Measurements from ENCODE around the gene GRIN2A.

DNA sequence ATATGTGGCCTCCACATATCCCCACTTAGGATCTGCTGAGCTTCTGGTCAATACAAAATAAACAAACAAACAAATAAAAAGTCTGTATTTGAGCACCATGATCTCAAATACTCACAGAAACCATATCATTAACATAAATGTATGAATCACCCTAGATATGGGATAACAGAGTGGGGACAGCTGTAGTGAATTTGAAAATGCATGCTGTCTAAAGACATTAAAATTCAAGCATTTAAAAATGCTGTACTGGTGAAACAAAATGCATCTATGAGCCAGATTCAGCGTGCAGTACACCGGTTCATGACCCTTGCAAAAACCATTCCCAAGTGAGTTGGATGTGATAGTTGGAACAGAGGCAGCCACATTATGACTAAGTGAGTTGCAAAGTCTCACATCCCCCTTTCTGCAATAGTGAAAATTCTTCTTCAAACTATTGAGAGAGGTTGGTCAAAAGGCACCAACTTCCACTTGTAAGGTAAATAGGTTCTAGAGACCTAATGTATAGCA lies 12.3 kb downstream of the GRIN2A start:
- no peak for TF ChIP-seq EZH2 (IDR thresholded peaks at IDR 0.05; ENCODE audit: insufficient read depth, poor library complexity, severe bottlenecking)
- TF ChIP-seq EZH2phosphoT487 (IDR thresholded peaks at IDR 0.05; ENCODE audit: insufficient read depth, low read depth): no peak

All from GM23248 (cell line).